GM23248 (cell line): ENCODE results near the gene PDE3A. TPM values are rescaled to one million over a fixed set of nuclear protein-coding genes. Genes with fewer than 3 reads are reported as not detected.

Source experiments
- DNase-seq: peaks from one replicate; pipeline ENCODE4 v3.0.0-alpha.2; 2015
- H2AFZ ChIP-seq: fragments of 200-600 bp; sonication (generic); 2 replicates; pipeline ENCODE4 v1.6.1; 2016; ENCODE audit warnings: antibody characterized with exemption
- H3F3A ChIP-seq: fragments of 200-600 bp; sonication (generic); 2 replicates; pipeline ENCODE4 v1.6.1; 2016; ENCODE audit warnings: mild to moderate bottlenecking, antibody characterized with exemption, mixed run types; ENCODE audit not compliant: insufficient read depth
- H3K27ac ChIP-seq: fragments of 200-600 bp; sonication (generic); 2 replicates; pipeline ENCODE4 v1.5.1; 2016; ENCODE audit warnings: mild to moderate bottlenecking
- H3K27me3 ChIP-seq: fragments of 200-600 bp; sonication (generic); replicated peaks from 2 replicates; pipeline ENCODE4 v1.6.1; 2016; ENCODE audit warnings: mild to moderate bottlenecking; ENCODE audit not compliant: insufficient read depth
- H3K36me3 ChIP-seq: fragments of 200-600 bp; sonication (generic); 2 replicates; pipeline ENCODE4 v1.6.1; 2016; ENCODE audit warnings: low read depth, mild to moderate bottlenecking
- H3K4me1 ChIP-seq: fragments of 200-600 bp; sonication (generic); 2 replicates; pipeline ENCODE4 v1.6.1; 2016; ENCODE audit warnings: mild to moderate bottlenecking; ENCODE audit not compliant: insufficient read depth
- H3K4me2 ChIP-seq: fragments of 200-600 bp; sonication (generic); one replicate; pipeline ENCODE4 v1.6.1; 2016; ENCODE audit warnings: mild to moderate bottlenecking; ENCODE audit not compliant: unreplicated experiment
- H3K4me3 ChIP-seq: fragments of 200-600 bp; sonication (generic); 2 replicates; pipeline ENCODE4 v1.5.1; 2016; ENCODE audit warnings: mild to moderate bottlenecking
- H3K79me2 ChIP-seq: fragments of 200-600 bp; sonication (generic); 2 replicates; pipeline ENCODE4 v1.6.1; 2016; ENCODE audit warnings: mild to moderate bottlenecking; ENCODE audit not compliant: insufficient read depth
- H3K9ac ChIP-seq: fragments of 200-600 bp; sonication (generic); 2 replicates; pipeline ENCODE4 v1.6.1; 2016; ENCODE audit warnings: mild to moderate bottlenecking
- H3K9me2 ChIP-seq: fragments of 200-600 bp; sonication (generic); 2 replicates; pipeline ENCODE4 v1.6.1; 2016; ENCODE audit warnings: mixed run types, mild to moderate bottlenecking, moderate library complexity; ENCODE audit not compliant: insufficient read depth
- H3K9me3 ChIP-seq: fragments of 200-600 bp; sonication (generic); one replicate; pipeline ENCODE4 v1.6.1; 2017; ENCODE audit warnings: low read depth
- H4K20me1 ChIP-seq: fragments of 200-600 bp; sonication (generic); 2 replicates; pipeline ENCODE4 v1.6.0; 2016; ENCODE audit not compliant: insufficient read depth
- EZH2 ChIP-seq: fragments of 200-600 bp; sonication (generic); IDR thresholded peaks from 2 replicates; pipeline ENCODE4 v1.6.1; 2018; ENCODE audit warnings: antibody characterized with exemption, mild to moderate bottlenecking; ENCODE audit not compliant: insufficient read depth, poor library complexity, severe bottlenecking
- EZH2phosphoT487 ChIP-seq: fragments of 200-600 bp; sonication (generic); IDR thresholded peaks from 2 replicates; pipeline ENCODE4 v1.6.1; 2018; ENCODE audit warnings: antibody characterized with exemption, moderate library complexity, mild to moderate bottlenecking, low read depth; ENCODE audit not compliant: insufficient read depth
- WGBS, 2 experiments: methylation state at CpG; one replicate each; pipeline ENCODE4 v1.1.6; 2015 to 2017; ENCODE audit warnings: low lambda C conversion rate in 2 of 2, low coverage in 1 of 2; ENCODE audit errors: missing lambda C conversion rate in 2 of 2; 5-methylcytosine and 5-hydroxymethylcytosine counted together
- in situ Hi-C: fragments of 300-500 bp; cut with MboI; formaldehyde crosslinking; loops from 2 replicates; pipeline ENCODE4 v1.15.0; 2020
- polyA plus RNA-seq: library from polyadenylated mRNA; unstranded; fragments of >200 nt; fragmentation: Nextera tagmentation; extraction: Ambion mirVana; gene quantifications from 2 replicates; pipeline ENCODE4 v1.2.1, GENCODE V29; 2016
- total RNA-seq: library from RNA; depleted of rRNA; stranded (reverse); fragments of >200 nt; shearing (Covaris generic); gene quantifications from 2 replicates; pipeline ENCODE4 v1.2.3, GENCODE V29; 2014

Gene PDE3A
- total and polyA plus RNA-seq, 2 experiments from 2014 or later = 0.11 to 0.43 TPM

DNA sequence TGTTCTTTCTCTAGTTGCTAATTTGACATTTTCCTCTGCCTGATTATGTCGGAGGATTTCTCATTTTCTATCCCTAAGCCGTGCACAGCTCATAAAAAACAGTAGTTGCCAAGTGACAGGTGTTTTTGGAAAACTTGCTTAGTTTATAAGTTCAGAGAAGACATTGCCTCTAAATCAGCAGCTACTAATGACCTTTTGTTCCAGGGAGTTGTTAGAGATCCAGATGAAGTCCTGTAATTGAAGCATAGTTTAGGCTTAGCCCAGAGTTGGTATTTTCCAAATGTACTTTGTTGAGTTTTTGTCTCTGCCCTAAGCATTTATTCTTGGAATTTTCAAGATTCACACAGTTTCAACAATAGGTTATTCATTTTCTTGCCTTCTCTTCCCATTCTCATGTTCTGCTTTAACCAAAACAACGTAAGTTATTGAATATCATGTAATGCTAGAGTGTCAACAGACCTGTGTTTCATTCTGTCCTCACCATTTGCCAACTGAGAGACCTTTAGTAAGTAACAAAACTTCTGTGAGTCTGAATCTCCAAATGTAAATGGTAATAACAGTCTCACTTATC, 216.8 kb downstream of the PDE3A start:
- Histone ChIP-seq H3K27me3 (no peaks in the 10 kb centered on the region), H3K4me3 (no peak overlapping the region), H3K27ac (no peak overlapping the region), H3K36me3 (no peaks in the 10 kb centered on the region), H3K4me1 (no peaks in the 10 kb centered on the region), H2AFZ (peak overlapping the region; percentile 8; the same call in 1 of the 2 replicates), H3K4me2 (no peak overlapping the region), H3K9me3 (no peaks in the 10 kb centered on the region), H3F3A (no peaks in the 10 kb centered on the region), H3K9ac (no peak overlapping the region), H3K9me2 (no peaks in the 10 kb centered on the region), H4K20me1 (no peaks in the 10 kb centered on the region), H3K79me2 (no peaks in the 10 kb centered on the region)
- in situ Hi-C loops = no loop called here
- WGBS, 2 experiments = 75 to 83% methylated on average over 3 of the region's 3 CpGs
- DNase-seq = no peak
- TF ChIP-seq EZH2phosphoT487 (no peak), EZH2 (no peak)

GRCh38 chr12:20585913-20586312, 217.6 kb downstream of the PDE3A start:
- no peaks in the 10 kb centered on the region for H3K79me2 ChIP-seq
- H3K4me2 ChIP-seq = no peak overlapping the region

DNA sequence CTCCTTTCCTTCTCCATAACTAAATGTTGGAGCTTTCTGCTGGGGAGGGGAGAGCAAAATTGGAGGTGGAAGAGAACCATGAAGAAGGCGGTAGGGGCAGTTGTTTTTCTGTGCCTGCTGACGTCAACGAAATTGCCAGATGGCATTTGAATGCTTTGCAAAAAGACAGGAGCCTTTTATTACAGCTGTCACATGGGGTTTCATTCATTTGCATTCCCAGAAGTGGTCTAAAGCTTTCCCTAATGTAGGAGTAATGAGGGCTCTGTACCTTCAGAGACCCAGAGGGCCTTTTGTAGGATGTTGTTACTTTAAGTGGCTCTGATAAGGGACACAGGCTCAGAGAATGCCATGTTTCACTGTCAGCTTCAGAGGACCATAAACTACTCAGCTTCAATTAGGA, 219.7 kb downstream of the PDE3A start:
- Histone ChIP-seq H2AFZ (no peak overlapping the region), H4K20me1 (no peaks in the 10 kb centered on the region), H3F3A (no peaks in the 10 kb centered on the region), H3K9ac (no peak overlapping the region), H3K4me1 (no peaks in the 10 kb centered on the region), H3K4me2 (no peak overlapping the region), H3K27me3 (no peaks in the 10 kb centered on the region), H3K36me3 (no peaks in the 10 kb centered on the region), H3K4me3 (no peak overlapping the region), H3K79me2 (no peaks in the 10 kb centered on the region), H3K9me2 (no peaks in the 10 kb centered on the region), H3K9me3 (no peaks in the 10 kb centered on the region), H3K27ac (no peak overlapping the region)
- no peak for TF ChIP-seq EZH2
- TF ChIP-seq EZH2phosphoT487 = no peak
- WGBS, 2 experiments = 44 to 52% methylated on average over 3 of the region's 3 CpGs
- in situ Hi-C loops = no loop called here
- DNase-seq = no peak

More at GRCh38 chr12:20585913-20586312, 217.6 kb downstream of the PDE3A start:
- Histone ChIP-seq H3K36me3 (no peaks in the 10 kb centered on the region), H2AFZ (peak overlapping the region; percentile 8; the same call in 1 of the 2 replicates), H3K4me3 (no peak overlapping the region), H4K20me1 (no peaks in the 10 kb centered on the region), H3F3A (no peaks in the 10 kb centered on the region), H3K27me3 (no peaks in the 10 kb centered on the region), H3K4me1 (no peaks in the 10 kb centered on the region), H3K9ac (no peak overlapping the region), H3K27ac (no peak overlapping the region), H3K9me3 (no peaks in the 10 kb centered on the region), H3K9me2 (no peaks in the 10 kb centered on the region)
- in situ Hi-C loops = no loop called here
- WGBS, 2 experiments = 53 to 69% methylated on average over 2 of the region's 2 CpGs
- TF ChIP-seq EZH2phosphoT487 = no peak
- no peak for TF ChIP-seq EZH2
- no peak for DNase-seq

DNA sequence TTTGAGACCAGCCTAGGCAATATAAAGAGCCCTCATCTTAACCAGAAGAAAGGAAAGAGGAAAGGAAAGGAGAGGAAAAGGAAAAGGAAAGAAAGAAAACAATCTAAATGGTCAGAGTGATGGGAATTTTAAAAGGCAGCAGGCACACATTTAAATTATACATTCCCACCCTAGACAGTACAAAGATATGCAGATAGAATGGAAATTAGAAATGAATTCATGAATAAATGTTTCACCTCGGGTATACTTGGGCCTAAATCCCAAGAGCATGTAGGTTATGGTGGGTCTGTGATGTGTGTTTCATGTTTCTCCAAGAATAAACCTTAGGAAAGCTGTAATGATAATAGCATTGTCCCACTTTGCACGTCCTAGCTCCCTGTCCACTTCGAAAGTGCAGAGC, 222.2 kb downstream of the PDE3A start:
- Histone ChIP-seq H3K4me3 (no peak overlapping the region), H4K20me1 (no peaks in the 10 kb centered on the region), H3K9me3 (no peaks in the 10 kb centered on the region), H3K4me2 (no peak overlapping the region), H3K27me3 (no peaks in the 10 kb centered on the region), H3F3A (no peaks in the 10 kb centered on the region), H3K9me2 (no peaks in the 10 kb centered on the region), H3K4me1 (no peaks in the 10 kb centered on the region), H3K27ac (no peak overlapping the region), H3K9ac (no peak overlapping the region), H2AFZ (no peak overlapping the region), H3K36me3 (no peaks in the 10 kb centered on the region), H3K79me2 (no peaks in the 10 kb centered on the region)
- DNase-seq = no peak
- TF ChIP-seq EZH2 = no peak
- 65 to 69% methylated on average over 3 of the region's 3 CpGs for WGBS, 2 experiments
- in situ Hi-C loops = no loop called here

- H3K4me3 ChIP-seq = no peak overlapping the region
- H3K36me3 ChIP-seq = no peaks in the 10 kb centered on the region
- 51 to 54% methylated on average over 2 of the region's 2 CpGs for WGBS, 2 experiments
- H4K20me1 ChIP-seq = no peaks in the 10 kb centered on the region
- no peaks in the 10 kb centered on the region for H3K4me1 ChIP-seq
- H2AFZ ChIP-seq = 0 out of 2 replicates have a peak overlapping the region, but pooled peaks have one; percentile 14
- H3K79me2 ChIP-seq = no peaks in the 10 kb centered on the region
- no peak overlapping the region for H3K4me2 ChIP-seq
- DNase-seq = no peak
- H3K9ac ChIP-seq = no peak overlapping the region
- H3F3A ChIP-seq = no peaks in the 10 kb centered on the region
- H3K27me3 ChIP-seq = no peaks in the 10 kb centered on the region
- TF ChIP-seq EZH2 = no peak
- H3K9me3 ChIP-seq = no peaks in the 10 kb centered on the region
- in situ Hi-C loops = no loop called here
- H3K27ac ChIP-seq = no peak overlapping the region
- H3K9me2 ChIP-seq = no peaks in the 10 kb centered on the region
Measured at GRCh38 chr12:20592556-20592955, 224.2 kb downstream of the PDE3A start.
